Measurements from ENCODE around the gene FCAMR.

Gene FCAMR

DNA sequence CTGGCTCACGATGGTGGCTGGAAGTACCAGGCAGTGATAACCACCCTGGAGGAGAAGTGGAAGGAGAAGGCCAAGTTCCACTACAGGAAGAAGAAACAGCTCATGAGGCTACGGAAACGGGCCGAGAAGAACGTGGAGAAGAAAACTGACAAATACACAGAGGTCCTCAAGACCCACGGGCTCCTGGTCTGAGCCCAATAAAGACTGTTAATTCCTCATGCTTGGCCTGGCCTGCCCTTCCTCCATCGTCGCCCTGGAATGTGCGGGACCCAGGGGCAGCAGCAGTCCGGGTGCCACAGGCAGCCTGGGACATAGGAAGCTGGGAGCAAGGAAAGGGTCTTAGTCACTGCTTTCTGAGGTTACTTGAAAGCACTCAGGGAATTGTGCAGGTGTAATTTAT is 62.2 kb downstream of the FCAMR start:
- Histone ChIP-seq H3K36me3 (ENCODE audit: control insufficient read depth, insufficient read depth, low read length) (no peaks in the 10 kb centered on the region), H3K27ac (ENCODE audit: low read depth, low read length, severe bottlenecking) (no peak overlapping the region), H3K4me1 (ENCODE audit: control insufficient read depth, insufficient read depth, low read length, poor library complexity, severe bottlenecking) (peaks cover 8% of the 10 kb centered on the region), H3K9me3 (ENCODE audit: control insufficient read depth, low read length) (no peaks in the 10 kb centered on the region), H3K4me3 (ENCODE audit: extremely low read depth, insufficient read depth, low read length, poor library complexity, severe bottlenecking) (no peak overlapping the region)
- 96 to 98% methylated on average over 8 to 10 of the region's 10 CpGs for WGBS, 2 experiments (ENCODE audit: insufficient coverage in 2 of 2)

Data from mesodermal cell (in vitro differentiated cells).